ENCODE measurements around the gene MRPL52. TPM values are rescaled to one million over a fixed set of nuclear protein-coding genes. Genes with fewer than 3 reads are reported as not detected.

The MRPL52 gene
- total RNA-seq, 1 experiment from 2014 or later = 89.5 TPM

DNA sequence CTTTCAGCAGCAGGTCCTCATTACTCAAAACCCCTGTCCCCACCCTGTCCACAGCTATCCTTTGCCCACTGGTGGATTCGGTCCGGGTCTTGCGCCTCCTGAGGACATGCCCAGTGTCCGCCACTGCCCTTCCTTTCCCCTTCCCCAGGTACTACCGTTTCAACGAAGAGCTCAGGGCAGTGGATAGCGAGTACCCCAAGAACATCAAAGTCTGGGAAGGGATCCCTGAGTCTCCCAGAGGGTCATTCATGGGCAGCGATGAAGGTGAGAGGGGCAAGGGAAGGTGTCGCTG is 15.4 kb downstream of the MRPL52 start:
- DNase-seq (ENCODE audit: low read depth, low spot score) = no peak
- TF ChIP-seq SIN3A (IDR thresholded peaks at IDR 0.05; ENCODE audit: borderline replicate concordance, insufficient read depth, low read depth, low read length) = no peak
- no peak for TF ChIP-seq POLR2AphosphoS5 (IDR thresholded peaks at IDR 0.05; ENCODE audit: low read depth, low read length)
- TF ChIP-seq, protein P1, sequence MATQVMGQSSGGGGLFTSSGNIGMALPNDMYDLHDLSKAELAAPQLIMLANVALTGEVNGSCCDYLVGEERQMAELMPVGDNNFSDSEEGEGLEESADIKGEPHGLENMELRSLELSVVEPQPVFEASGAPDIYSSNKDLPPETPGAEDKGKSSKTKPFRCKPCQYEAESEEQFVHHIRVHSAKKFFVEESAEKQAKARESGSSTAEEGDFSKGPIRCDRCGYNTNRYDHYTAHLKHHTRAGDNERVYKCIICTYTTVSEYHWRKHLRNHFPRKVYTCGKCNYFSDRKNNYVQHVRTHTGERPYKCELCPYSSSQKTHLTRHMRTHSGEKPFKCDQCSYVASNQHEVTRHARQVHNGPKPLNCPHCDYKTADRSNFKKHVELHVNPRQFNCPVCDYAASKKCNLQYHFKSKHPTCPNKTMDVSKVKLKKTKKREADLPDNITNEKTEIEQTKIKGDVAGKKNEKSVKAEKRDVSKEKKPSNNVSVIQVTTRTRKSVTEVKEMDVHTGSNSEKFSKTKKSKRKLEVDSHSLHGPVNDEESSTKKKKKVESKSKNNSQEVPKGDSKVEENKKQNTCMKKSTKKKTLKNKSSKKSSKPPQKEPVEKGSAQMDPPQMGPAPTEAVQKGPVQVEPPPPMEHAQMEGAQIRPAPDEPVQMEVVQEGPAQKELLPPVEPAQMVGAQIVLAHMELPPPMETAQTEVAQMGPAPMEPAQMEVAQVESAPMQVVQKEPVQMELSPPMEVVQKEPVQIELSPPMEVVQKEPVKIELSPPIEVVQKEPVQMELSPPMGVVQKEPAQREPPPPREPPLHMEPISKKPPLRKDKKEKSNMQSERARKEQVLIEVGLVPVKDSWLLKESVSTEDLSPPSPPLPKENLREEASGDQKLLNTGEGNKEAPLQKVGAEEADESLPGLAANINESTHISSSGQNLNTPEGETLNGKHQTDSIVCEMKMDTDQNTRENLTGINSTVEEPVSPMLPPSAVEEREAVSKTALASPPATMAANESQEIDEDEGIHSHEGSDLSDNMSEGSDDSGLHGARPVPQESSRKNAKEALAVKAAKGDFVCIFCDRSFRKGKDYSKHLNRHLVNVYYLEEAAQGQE (IDR thresholded peaks at IDR 0.05; ENCODE audit: insufficient read depth in 1 of 2, low read depth in 2 of 2, low read length in 1 of 2) = no peak
- TF ChIP-seq TCF7L2 (IDR thresholded peaks at IDR 0.05; ENCODE audit: low read depth, low read length) = no peak
- TF ChIP-seq, protein P2, sequence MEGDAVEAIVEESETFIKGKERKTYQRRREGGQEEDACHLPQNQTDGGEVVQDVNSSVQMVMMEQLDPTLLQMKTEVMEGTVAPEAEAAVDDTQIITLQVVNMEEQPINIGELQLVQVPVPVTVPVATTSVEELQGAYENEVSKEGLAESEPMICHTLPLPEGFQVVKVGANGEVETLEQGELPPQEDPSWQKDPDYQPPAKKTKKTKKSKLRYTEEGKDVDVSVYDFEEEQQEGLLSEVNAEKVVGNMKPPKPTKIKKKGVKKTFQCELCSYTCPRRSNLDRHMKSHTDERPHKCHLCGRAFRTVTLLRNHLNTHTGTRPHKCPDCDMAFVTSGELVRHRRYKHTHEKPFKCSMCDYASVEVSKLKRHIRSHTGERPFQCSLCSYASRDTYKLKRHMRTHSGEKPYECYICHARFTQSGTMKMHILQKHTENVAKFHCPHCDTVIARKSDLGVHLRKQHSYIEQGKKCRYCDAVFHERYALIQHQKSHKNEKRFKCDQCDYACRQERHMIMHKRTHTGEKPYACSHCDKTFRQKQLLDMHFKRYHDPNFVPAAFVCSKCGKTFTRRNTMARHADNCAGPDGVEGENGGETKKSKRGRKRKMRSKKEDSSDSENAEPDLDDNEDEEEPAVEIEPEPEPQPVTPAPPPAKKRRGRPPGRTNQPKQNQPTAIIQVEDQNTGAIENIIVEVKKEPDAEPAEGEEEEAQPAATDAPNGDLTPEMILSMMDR (IDR thresholded peaks at IDR 0.05) = no peak
- Histone ChIP-seq H3K4me1 (ENCODE audit: control insufficient read depth, insufficient read depth, low read length) (no peaks in the 10 kb centered on the region), H3K27me3 (ENCODE audit: control insufficient read depth, insufficient read depth, low read length) (no peaks in the 10 kb centered on the region), H3K27ac (ENCODE audit: low read length) (no peak overlapping the region), H3K9me3 (ENCODE audit: control insufficient read depth, insufficient read depth, low read depth, low read length) (no peaks in the 10 kb centered on the region), H3K36me3 (ENCODE audit: control insufficient read depth, insufficient read depth, low read length) (no peaks in the 10 kb centered on the region), H3K4me3 (ENCODE audit: low read depth in 2 of 2, low read length in 2 of 2) (no peak overlapping the region)
- intact Hi-C loops (cut with micrococcal nuclease; ENCODE audit: unreplicated experiment) = no loop called here
- ChIA-PET CTCF (no interaction called here), POLR2A (no interaction called here)
- in situ Hi-C loops (cut with HindIII; ENCODE audit: low pct_unique_long_range_greater_than_20kb, low sequenced_read_pairs) = no loop called here
- BruUV-seq (replicated peaks) = no TSS peak
- no peak for ATAC-seq

DNA sequence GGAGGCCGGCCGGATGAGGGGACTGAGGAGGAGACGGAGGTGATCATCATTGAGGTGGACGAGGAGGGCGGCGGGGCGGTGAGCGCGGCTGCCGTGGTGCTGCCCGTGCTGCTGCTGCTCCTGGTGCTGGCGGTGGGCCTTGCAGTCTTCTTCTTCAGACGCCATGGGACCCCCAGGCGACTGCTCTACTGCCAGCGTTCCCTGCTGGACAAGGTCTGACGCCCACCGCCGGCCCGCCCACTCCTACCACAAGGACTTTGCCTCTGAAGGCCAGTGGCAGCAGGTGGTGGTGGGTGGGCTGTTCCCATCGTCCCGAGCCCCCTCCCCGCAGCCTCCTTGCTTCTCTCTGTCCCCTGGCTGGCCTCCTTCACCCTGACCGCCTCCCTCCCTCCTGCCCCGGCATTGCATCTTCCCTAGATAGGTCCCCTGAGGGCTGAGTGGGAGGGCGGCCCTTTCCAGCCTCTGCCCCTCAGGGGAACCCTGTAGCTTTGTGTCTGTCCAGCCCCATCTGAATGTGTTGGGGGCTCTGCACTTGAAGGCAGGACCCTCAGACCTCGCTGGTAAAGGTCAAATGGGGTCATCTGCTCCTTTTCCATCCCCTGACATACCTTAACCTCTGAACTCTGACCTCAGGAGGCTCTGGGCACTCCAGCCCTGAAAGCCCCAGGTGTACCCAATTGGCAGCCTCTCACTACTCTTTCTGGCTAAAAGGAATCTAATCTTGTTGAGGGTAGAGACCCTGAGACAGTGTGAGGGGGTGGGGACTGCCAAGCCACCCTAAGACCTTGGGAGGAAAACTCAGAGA is 16.3 kb downstream of the MRPL52 start:
- in situ Hi-C loops (cut with HindIII; ENCODE audit: low pct_unique_long_range_greater_than_20kb, low sequenced_read_pairs) = no loop called here
- Histone ChIP-seq H3K9me3 (ENCODE audit: control insufficient read depth, insufficient read depth, low read depth, low read length) (no peaks in the 10 kb centered on the region), H3K36me3 (ENCODE audit: control insufficient read depth, insufficient read depth, low read length) (no peaks in the 10 kb centered on the region), H3K4me3 (ENCODE audit: low read depth in 2 of 2, low read length in 2 of 2) (no peak overlapping the region), H3K4me1 (ENCODE audit: control insufficient read depth, insufficient read depth, low read length) (no peaks in the 10 kb centered on the region), H3K27me3 (ENCODE audit: control insufficient read depth, insufficient read depth, low read length) (no peaks in the 10 kb centered on the region), H3K27ac (ENCODE audit: low read length) (no peak overlapping the region)
- BruUV-seq (replicated peaks) = no TSS peak
- ChIA-PET POLR2A (no interaction called here), CTCF (no interaction called here)
- TF ChIP-seq SIN3A (IDR thresholded peaks at IDR 0.05; ENCODE audit: borderline replicate concordance, insufficient read depth, low read depth, low read length) (no peak), POLR2AphosphoS5 (IDR thresholded peaks at IDR 0.05; ENCODE audit: low read depth, low read length) (no peak)
- TF ChIP-seq, protein P1 (IDR thresholded peaks at IDR 0.05; ENCODE audit: insufficient read depth in 1 of 2, low read depth in 2 of 2, low read length in 1 of 2) = no peak
- intact Hi-C loops (cut with micrococcal nuclease; ENCODE audit: unreplicated experiment) = no loop called here
- ATAC-seq (no peak), DNase-seq (ENCODE audit: low read depth, low spot score) (no peak)
